GM23338 (cell line): Measurements from ENCODE around the gene APOD. TPM values are rescaled to one million over a fixed set of nuclear protein-coding genes. Genes with fewer than 3 reads are reported as not detected.

ENCODE experiments used
- ATAC-seq: fragments of 200-7000 bp; cut with Tn5 transposase; 3 replicates; pipeline ENCODE4 v1.9.1; 2020
- DNase-seq: peaks from one replicate; pipeline ENCODE4 v3.0.0-alpha.2; 2015; ENCODE audit warnings: low spot score
- H2AFZ ChIP-seq: fragments of 200-600 bp; sonication (generic); 2 replicates; pipeline ENCODE4 v1.8.0; 2016; ENCODE audit warnings: antibody characterized with exemption, mild to moderate bottlenecking, moderate library complexity
- H3F3A ChIP-seq: fragments of 200-600 bp; sonication (generic); replicated peaks from 2 replicates; pipeline ENCODE4 v1.8.0; 2017; ENCODE audit warnings: antibody characterized with exemption, mixed run types, low read depth
- H3K27ac ChIP-seq: fragments of 200-600 bp; sonication (generic); 2 replicates; pipeline ENCODE4 v1.6.1; 2016; ENCODE audit warnings: low read depth
- H3K27me3 ChIP-seq: fragments of 200-600 bp; sonication (generic); 2 replicates; pipeline ENCODE4 v1.8.0; 2016; ENCODE audit warnings: mild to moderate bottlenecking, mixed run types, moderate library complexity; ENCODE audit not compliant: insufficient read depth
- H3K36me3 ChIP-seq: fragments of 200-600 bp; sonication (generic); 2 replicates; pipeline ENCODE4 v1.8.0; 2016; ENCODE audit warnings: mild to moderate bottlenecking; ENCODE audit not compliant: insufficient read depth
- H3K4me1 ChIP-seq: fragments of 200-600 bp; sonication (generic); 2 replicates; pipeline ENCODE4 v1.8.0; 2016; ENCODE audit warnings: mild to moderate bottlenecking, moderate library complexity; ENCODE audit not compliant: insufficient read depth
- H3K4me2 ChIP-seq: fragments of 200-600 bp; sonication (generic); 2 replicates; pipeline ENCODE4 v1.7.1; 2017; ENCODE audit warnings: mixed run types
- H3K4me3 ChIP-seq: fragments of 200-600 bp; sonication (generic); 2 replicates; pipeline ENCODE4 v1.6.1; 2016; ENCODE audit warnings: mixed run types
- H3K79me2 ChIP-seq: fragments of 200-600 bp; sonication (generic); replicated peaks from 2 replicates; pipeline ENCODE4 v1.8.0; 2017; ENCODE audit warnings: mild to moderate bottlenecking; ENCODE audit not compliant: insufficient read depth
- H3K9me2 ChIP-seq: fragments of 200-600 bp; sonication (generic); 2 replicates; pipeline ENCODE4 v1.8.0; 2017; ENCODE audit not compliant: insufficient read depth
- H4K20me1 ChIP-seq: fragments of 200-600 bp; sonication (generic); replicated peaks from 2 replicates; pipeline ENCODE4 v1.8.0; 2017; ENCODE audit warnings: mild to moderate bottlenecking; ENCODE audit not compliant: insufficient read depth
- H3K27ac Mint-ChIP-seq: 2 replicates; pipeline ENCODE4 v1.8.0; 2020; ENCODE audit warnings: inconsistent platforms, mild to moderate bottlenecking, moderate library complexity, mixed read lengths
- H3K27me3 Mint-ChIP-seq: 3 replicates; pipeline ENCODE4 v1.8.0; 2022; ENCODE audit warnings: low read depth, mild to moderate bottlenecking, moderate library complexity, mixed read lengths, inconsistent platforms; ENCODE audit not compliant: insufficient read depth, poor library complexity
- H3K36me3 Mint-ChIP-seq: 3 replicates; pipeline ENCODE4 v1.8.0; 2021; ENCODE audit warnings: low read depth, mild to moderate bottlenecking, inconsistent platforms, moderate library complexity, mixed read lengths
- H3K4me1 Mint-ChIP-seq: 3 replicates; pipeline ENCODE4 v1.8.0; 2020; ENCODE audit warnings: mild to moderate bottlenecking, inconsistent platforms, mixed read lengths
- H3K4me3 Mint-ChIP-seq: 3 replicates; pipeline ENCODE4 v1.8.0; 2021; ENCODE audit warnings: moderate library complexity, mild to moderate bottlenecking, inconsistent platforms, mixed read lengths
- H3K9me3 Mint-ChIP-seq: 3 replicates; pipeline ENCODE4 v1.8.0; 2020; ENCODE audit warnings: moderate library complexity, mild to moderate bottlenecking, inconsistent platforms, mixed read lengths
- CREB1 ChIP-seq: fragments of 250-450 bp; sonication (Bioruptor Pico); IDR thresholded peaks from 2 replicates; pipeline ENCODE4 v1.5.0; 2020; ENCODE audit warnings: low read depth, mild to moderate bottlenecking, moderate library complexity
- JUNB ChIP-seq: IDR thresholded peaks from one replicate; pipeline ENCODE4 v1.6.1; 2016; ENCODE audit warnings: antibody characterized with exemption; ENCODE audit not compliant: unreplicated experiment
- NANOG ChIP-seq: IDR thresholded peaks from 2 replicates; pipeline ENCODE4 v1.6.1; 2016; ENCODE audit warnings: antibody characterized with exemption, borderline replicate concordance
- STAT1 ChIP-seq: IDR thresholded peaks from one replicate; pipeline ENCODE4 v1.6.1; 2016; ENCODE audit warnings: antibody characterized with exemption; ENCODE audit not compliant: unreplicated experiment
- ZNF114 ChIP-seq: fragments of 250-450 bp; sonication (Bioruptor Pico); IDR thresholded peaks from 2 replicates; pipeline ENCODE4 v1.5.0; 2020; ENCODE audit warnings: mild to moderate bottlenecking, moderate library complexity
- ZNF331 ChIP-seq: fragments of 250-450 bp; sonication (Bioruptor Pico); IDR thresholded peaks from 2 replicates; pipeline ENCODE4 v1.5.0; 2020; ENCODE audit warnings: low read depth, mild to moderate bottlenecking, moderate library complexity
- polyA plus RNA-seq: library from polyadenylated mRNA; unstranded; fragments of >200 nt; fragmentation: Nextera tagmentation; extraction: Ambion mirVana; gene quantifications from 2 replicates; pipeline ENCODE4 v1.2.1, GENCODE V29; 2016
- total RNA-seq: library from RNA; depleted of rRNA; stranded (reverse); fragments of >200 nt; shearing (Covaris generic); gene quantifications from 2 replicates; pipeline ENCODE4 v1.2.3, GENCODE V29; 2014
- TF ChIP-seq, protein P1 (sequence below): IDR thresholded peaks from one replicate; pipeline ENCODE4 v1.6.1; 2018; ENCODE audit warnings: antibody characterized with exemption; ENCODE audit not compliant: unreplicated experiment
- TF ChIP-seq, protein P2 (sequence below): fragments of 250-450 bp; sonication (Bioruptor Pico); IDR thresholded peaks from 2 replicates; pipeline ENCODE4 v1.5.0; 2020; ENCODE audit warnings: mild to moderate bottlenecking, moderate library complexity

APOD gene
- total and polyA plus RNA-seq, 2 experiments from 2014 or later = not detected

DNA sequence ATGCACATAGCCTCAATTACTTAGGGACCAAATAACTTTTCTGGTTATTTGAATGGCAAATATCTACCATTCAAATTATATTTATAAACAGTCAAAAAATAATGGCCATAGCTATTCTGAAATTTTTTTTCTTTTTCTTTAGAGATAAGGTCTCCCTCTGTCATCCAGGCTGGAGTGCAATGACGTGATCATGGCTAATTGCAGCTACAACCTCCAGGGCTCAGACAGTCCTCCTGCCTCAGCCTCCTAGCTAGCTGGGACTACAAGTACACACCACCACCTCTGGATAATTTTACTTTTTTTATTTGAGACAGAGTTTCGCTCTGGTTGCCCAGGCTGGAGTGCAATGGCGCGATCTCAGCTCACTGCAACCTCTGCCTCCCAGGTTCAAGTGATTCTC lies 57.2 kb downstream of the APOD start:
- no peak overlapping the region for H2AFZ ChIP-seq
- TF ChIP-seq, protein P1, sequence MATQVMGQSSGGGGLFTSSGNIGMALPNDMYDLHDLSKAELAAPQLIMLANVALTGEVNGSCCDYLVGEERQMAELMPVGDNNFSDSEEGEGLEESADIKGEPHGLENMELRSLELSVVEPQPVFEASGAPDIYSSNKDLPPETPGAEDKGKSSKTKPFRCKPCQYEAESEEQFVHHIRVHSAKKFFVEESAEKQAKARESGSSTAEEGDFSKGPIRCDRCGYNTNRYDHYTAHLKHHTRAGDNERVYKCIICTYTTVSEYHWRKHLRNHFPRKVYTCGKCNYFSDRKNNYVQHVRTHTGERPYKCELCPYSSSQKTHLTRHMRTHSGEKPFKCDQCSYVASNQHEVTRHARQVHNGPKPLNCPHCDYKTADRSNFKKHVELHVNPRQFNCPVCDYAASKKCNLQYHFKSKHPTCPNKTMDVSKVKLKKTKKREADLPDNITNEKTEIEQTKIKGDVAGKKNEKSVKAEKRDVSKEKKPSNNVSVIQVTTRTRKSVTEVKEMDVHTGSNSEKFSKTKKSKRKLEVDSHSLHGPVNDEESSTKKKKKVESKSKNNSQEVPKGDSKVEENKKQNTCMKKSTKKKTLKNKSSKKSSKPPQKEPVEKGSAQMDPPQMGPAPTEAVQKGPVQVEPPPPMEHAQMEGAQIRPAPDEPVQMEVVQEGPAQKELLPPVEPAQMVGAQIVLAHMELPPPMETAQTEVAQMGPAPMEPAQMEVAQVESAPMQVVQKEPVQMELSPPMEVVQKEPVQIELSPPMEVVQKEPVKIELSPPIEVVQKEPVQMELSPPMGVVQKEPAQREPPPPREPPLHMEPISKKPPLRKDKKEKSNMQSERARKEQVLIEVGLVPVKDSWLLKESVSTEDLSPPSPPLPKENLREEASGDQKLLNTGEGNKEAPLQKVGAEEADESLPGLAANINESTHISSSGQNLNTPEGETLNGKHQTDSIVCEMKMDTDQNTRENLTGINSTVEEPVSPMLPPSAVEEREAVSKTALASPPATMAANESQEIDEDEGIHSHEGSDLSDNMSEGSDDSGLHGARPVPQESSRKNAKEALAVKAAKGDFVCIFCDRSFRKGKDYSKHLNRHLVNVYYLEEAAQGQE = no peak
- no peak for TF ChIP-seq JUNB
- H3K27ac ChIP-seq = no peak overlapping the region
- no peak overlapping the region for H3K4me2 ChIP-seq
- H3K9me3 Mint-ChIP-seq = no peaks in the 10 kb centered on the region
- no peak overlapping the region for H3K4me3 Mint-ChIP-seq
- no peak overlapping the region for H3K27ac Mint-ChIP-seq
- no peaks in the 10 kb centered on the region for H3K27me3 ChIP-seq
- DNase-seq = no peak
- H3K27me3 Mint-ChIP-seq = no peaks in the 10 kb centered on the region
- H3K36me3 ChIP-seq = no peaks in the 10 kb centered on the region
- no peak for ATAC-seq
- H4K20me1 ChIP-seq = peaks cover 3% of the 10 kb centered on the region; the same call in 1 of the 2 replicates
- no peaks in the 10 kb centered on the region for H3K9me2 ChIP-seq
- H3K36me3 Mint-ChIP-seq = no peaks in the 10 kb centered on the region
- no peaks in the 10 kb centered on the region for H3F3A ChIP-seq
- no peaks in the 10 kb centered on the region for H3K4me1 Mint-ChIP-seq
- H3K4me3 ChIP-seq = no peak overlapping the region
- peaks cover 14% of the 10 kb centered on the region for H3K79me2 ChIP-seq
- no peaks in the 10 kb centered on the region for H3K4me1 ChIP-seq

DNA sequence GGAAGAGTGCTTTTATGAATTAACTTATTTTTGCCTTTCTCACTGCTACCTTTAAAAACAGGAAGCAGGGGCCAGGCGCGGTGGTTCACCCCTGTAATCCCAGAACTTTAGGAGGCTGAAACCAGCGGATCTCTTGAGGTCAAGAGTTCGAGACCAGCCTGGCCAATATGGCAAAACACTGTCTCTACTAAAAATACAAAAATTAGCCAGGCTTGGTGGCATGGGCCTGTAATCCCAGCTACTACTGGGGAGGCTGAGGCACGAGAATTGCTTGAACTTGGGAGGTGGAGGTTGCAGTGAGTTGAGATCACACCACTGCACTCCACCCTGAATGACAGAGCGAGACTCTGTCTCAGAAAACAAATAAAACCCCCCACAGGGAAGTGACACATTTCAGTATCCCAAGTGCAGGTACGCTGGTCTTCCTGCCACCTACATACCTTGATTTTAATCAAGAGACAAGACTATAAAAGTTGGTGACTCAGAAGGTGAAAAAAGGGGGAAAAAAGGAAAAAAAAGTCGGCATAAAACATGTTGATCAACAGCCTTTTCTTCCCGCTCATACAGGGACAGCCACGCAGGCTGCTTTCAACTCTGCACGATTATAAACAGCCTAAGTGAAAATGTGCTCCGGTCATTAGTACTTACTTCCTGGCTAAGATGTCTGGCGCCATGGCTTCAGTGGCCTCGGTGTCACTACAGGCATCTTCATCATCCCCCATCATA lies 59.4 kb downstream of the APOD start:
- Mint-ChIP-seq H3K4me3 (no peak overlapping the region), H3K9me3 (no peaks in the 10 kb centered on the region), H3K27me3 (no peaks in the 10 kb centered on the region), H3K4me1 (no peaks in the 10 kb centered on the region), H3K27ac (no peak overlapping the region), H3K36me3 (no peaks in the 10 kb centered on the region)
- no peak overlapping the region for H3K4me2 ChIP-seq
- no peak for ATAC-seq
- H3K4me1 ChIP-seq = no peaks in the 10 kb centered on the region
- H3K36me3 ChIP-seq = no peaks in the 10 kb centered on the region
- H3K79me2 ChIP-seq = no peaks in the 10 kb centered on the region
- no peaks in the 10 kb centered on the region for H3K9me2 ChIP-seq
- no peaks in the 10 kb centered on the region for H3K27me3 ChIP-seq
- H3F3A ChIP-seq = no peaks in the 10 kb centered on the region
- H2AFZ ChIP-seq = no peak overlapping the region
- H3K4me3 ChIP-seq = no peak overlapping the region
- peaks cover 3% of the 10 kb centered on the region; the same call in 1 of the 2 replicates for H4K20me1 ChIP-seq
- DNase-seq = no peak
- H3K27ac ChIP-seq = no peak overlapping the region
- no peak for TF ChIP-seq STAT1
- TF ChIP-seq, protein P1 = no peak
- no peak for TF ChIP-seq ZNF331 (CRISPR knock-in tag)
- TF ChIP-seq, protein P2, sequence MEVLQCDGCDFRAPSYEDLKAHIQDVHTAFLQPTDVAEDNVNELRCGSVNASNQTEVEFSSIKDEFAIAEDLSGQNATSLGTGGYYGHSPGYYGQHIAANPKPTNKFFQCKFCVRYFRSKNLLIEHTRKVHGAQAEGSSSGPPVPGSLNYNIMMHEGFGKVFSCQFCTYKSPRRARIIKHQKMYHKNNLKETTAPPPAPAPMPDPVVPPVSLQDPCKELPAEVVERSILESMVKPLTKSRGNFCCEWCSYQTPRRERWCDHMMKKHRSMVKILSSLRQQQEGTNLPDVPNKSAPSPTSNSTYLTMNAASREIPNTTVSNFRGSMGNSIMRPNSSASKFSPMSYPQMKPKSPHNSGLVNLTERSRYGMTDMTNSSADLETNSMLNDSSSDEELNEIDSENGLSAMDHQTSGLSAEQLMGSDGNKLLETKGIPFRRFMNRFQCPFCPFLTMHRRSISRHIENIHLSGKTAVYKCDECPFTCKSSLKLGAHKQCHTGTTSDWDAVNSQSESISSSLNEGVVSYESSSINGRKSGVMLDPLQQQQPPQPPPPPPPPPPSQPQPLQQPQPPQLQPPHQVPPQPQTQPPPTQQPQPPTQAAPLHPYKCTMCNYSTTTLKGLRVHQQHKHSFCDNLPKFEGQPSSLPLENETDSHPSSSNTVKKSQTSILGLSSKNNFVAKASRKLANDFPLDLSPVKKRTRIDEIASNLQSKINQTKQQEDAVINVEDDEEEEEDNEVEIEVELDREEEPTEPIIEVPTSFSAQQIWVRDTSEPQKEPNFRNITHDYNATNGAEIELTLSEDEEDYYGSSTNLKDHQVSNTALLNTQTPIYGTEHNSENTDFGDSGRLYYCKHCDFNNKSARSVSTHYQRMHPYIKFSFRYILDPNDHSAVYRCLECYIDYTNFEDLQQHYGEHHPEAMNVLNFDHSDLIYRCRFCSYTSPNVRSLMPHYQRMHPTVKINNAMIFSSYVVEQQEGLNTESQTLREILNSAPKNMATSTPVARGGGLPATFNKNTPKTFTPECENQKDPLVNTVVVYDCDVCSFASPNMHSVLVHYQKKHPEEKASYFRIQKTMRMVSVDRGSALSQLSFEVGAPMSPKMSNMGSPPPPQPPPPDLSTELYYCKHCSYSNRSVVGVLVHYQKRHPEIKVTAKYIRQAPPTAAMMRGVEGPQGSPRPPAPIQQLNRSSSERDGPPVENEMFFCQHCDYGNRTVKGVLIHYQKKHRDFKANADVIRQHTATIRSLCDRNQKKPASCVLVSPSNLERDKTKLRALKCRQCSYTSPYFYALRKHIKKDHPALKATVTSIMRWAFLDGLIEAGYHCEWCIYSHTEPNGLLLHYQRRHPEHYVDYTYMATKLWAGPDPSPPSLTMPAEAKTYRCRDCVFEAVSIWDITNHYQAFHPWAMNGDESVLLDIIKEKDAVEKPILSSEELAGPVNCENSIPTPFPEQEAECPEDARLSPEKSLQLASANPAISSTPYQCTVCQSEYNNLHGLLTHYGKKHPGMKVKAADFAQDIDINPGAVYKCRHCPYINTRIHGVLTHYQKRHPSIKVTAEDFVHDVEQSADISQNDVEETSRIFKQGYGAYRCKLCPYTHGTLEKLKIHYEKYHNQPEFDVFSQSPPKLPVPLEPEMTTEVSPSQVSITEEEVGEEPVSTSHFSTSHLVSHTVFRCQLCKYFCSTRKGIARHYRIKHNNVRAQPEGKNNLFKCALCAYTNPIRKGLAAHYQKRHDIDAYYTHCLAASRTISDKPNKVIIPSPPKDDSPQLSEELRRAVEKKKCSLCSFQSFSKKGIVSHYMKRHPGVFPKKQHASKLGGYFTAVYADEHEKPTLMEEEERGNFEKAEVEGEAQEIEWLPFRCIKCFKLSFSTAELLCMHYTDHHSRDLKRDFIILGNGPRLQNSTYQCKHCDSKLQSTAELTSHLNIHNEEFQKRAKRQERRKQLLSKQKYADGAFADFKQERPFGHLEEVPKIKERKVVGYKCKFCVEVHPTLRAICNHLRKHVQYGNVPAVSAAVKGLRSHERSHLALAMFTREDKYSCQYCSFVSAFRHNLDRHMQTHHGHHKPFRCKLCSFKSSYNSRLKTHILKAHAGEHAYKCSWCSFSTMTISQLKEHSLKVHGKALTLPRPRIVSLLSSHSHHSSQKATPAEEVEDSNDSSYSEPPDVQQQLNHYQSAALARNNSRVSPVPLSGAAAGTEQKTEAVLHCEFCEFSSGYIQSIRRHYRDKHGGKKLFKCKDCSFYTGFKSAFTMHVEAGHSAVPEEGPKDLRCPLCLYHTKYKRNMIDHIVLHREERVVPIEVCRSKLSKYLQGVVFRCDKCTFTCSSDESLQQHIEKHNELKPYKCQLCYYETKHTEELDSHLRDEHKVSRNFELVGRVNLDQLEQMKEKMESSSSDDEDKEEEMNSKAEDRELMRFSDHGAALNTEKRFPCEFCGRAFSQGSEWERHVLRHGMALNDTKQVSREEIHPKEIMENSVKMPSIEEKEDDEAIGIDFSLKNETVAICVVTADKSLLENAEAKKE = no peak
- no peak for TF ChIP-seq CREB1 (CRISPR knock-in tag)
- TF ChIP-seq ZNF114 (CRISPR knock-in tag) = no peak
- no peak for TF ChIP-seq NANOG
